SU-DHL-6 (cell line): ENCODE results near the gene CFAP91.

Experiments
- H2AFZ ChIP-seq: fragments of 200-600 bp; sonication (generic); 2 replicates; pipeline ENCODE4 v1.6.1; 2014; ENCODE audit warnings: low read depth, mild to moderate bottlenecking, moderate library complexity, mixed read lengths, antibody characterized with exemption, low read length; ENCODE audit not compliant: severe bottlenecking
- H3F3A ChIP-seq: fragments of 200-600 bp; shearing (Covaris generic); 2 replicates; pipeline ENCODE4 v1.6.0; 2016; ENCODE audit warnings: antibody characterized with exemption, mild to moderate bottlenecking; ENCODE audit not compliant: insufficient read depth
- H3K27ac ChIP-seq: fragments of 200-600 bp; sonication (generic); 2 replicates; pipeline ENCODE4 v1.5.1; 2016; ENCODE audit warnings: low read depth, mild to moderate bottlenecking, low read length, moderate library complexity, mixed read lengths
- H3K27me3 ChIP-seq: fragments of 200-600 bp; sonication (generic), shearing (Covaris generic); 2 replicates; pipeline ENCODE4 v1.6.0; 2014; ENCODE audit warnings: mild to moderate bottlenecking, low read length
- H3K36me3 ChIP-seq: fragments of 200-600 bp; sonication (generic); 2 replicates; pipeline ENCODE4 v1.6.1; 2014; ENCODE audit warnings: mild to moderate bottlenecking, low read length, mixed read lengths
- H3K4me2 ChIP-seq: fragments of 300-600, 200-600 bp; shearing (Covaris generic), sonication (generic); 2 replicates; pipeline ENCODE4 v1.6.0; 2014; ENCODE audit warnings: low read length, low read depth, mild to moderate bottlenecking; ENCODE audit not compliant: poor library complexity, severe bottlenecking
- H3K4me3 ChIP-seq: fragments of 200-600 bp; sonication (generic); 2 replicates; pipeline ENCODE4 v1.5.1; 2014; ENCODE audit warnings: antibody characterized with exemption, low read length, mild to moderate bottlenecking, mixed read lengths; ENCODE audit not compliant: insufficient read depth, poor library complexity, severe bottlenecking
- H3K79me2 ChIP-seq: fragments of 200-600 bp; sonication (generic); 2 replicates; pipeline ENCODE4 v1.6.1; 2014; ENCODE audit warnings: mild to moderate bottlenecking, low read length, moderate library complexity; ENCODE audit not compliant: insufficient read depth
- H3K9ac ChIP-seq: fragments of 200-600 bp; sonication (generic); 2 replicates; pipeline ENCODE4 v1.7.0; 2014; ENCODE audit warnings: mild to moderate bottlenecking, low read length
- H3K9me2 ChIP-seq: fragments of 200-600 bp; sonication (generic); replicated peaks from 2 replicates; pipeline ENCODE4 v1.6.1; 2014; ENCODE audit warnings: low read length; ENCODE audit not compliant: insufficient read depth
- H3K9me3 ChIP-seq: fragments of 200-600 bp; sonication (generic); 2 replicates; pipeline ENCODE4 v1.6.1; 2014; ENCODE audit warnings: low read length, mixed read lengths; ENCODE audit not compliant: insufficient read depth
- H4K20me1 ChIP-seq: fragments of 200-600 bp; sonication (generic); 2 replicates; pipeline ENCODE4 v1.6.1; 2014; ENCODE audit warnings: low read depth, mild to moderate bottlenecking, antibody characterized with exemption, low read length, moderate library complexity, mixed read lengths
- CTCF ChIP-seq: fragments of 200-600 bp; sonication (generic); IDR thresholded peaks from one replicate; pipeline ENCODE4 v1.5.1; 2017; ENCODE audit warnings: antibody characterized with exemption, mild to moderate bottlenecking, low read length, moderate library complexity; ENCODE audit not compliant: insufficient read depth, poor library complexity, severe bottlenecking
- EZH2phosphoT487 ChIP-seq: fragments of 200-600 bp; sonication (generic), shearing (Covaris generic); conservative IDR thresholded peaks from 2 replicates; pipeline ENCODE4 v1.6.1; 2018; ENCODE audit warnings: mild to moderate bottlenecking, antibody characterized with exemption, low read length, moderate library complexity, mixed read lengths

CFAP91 gene

GRCh38 chr3:119679874-119680273, 22.9 kb upstream of the CFAP91 start:
- Histone ChIP-seq H3K79me2 (peaks cover 19% of the 10 kb centered on the region), H3K4me2 (no peak overlapping the region), H3K4me3 (no peak overlapping the region), H3F3A (peaks cover 10% of the 10 kb centered on the region), H4K20me1 (no peaks in the 10 kb centered on the region), H3K27me3 (no peaks in the 10 kb centered on the region), H3K27ac (no peak overlapping the region), H3K9me2 (no peaks in the 10 kb centered on the region), H2AFZ (no peak overlapping the region), H3K36me3 (peaks cover 8% of the 10 kb centered on the region; the same call in 1 of the 2 replicates), H3K9ac (no peak overlapping the region), H3K9me3 (no peaks in the 10 kb centered on the region)
- no peak for TF ChIP-seq CTCF

GRCh38 chr3:119681279-119681678, 21.5 kb upstream of the CFAP91 start:
- Histone ChIP-seq H3K9ac (no peak overlapping the region), H3K27me3 (no peaks in the 10 kb centered on the region), H3K4me2 (no peak overlapping the region), H4K20me1 (no peaks in the 10 kb centered on the region), H3F3A (peaks cover 10% of the 10 kb centered on the region), H3K27ac (no peak overlapping the region), H3K79me2 (peaks cover 5% of the 10 kb centered on the region), H3K9me2 (no peaks in the 10 kb centered on the region), H3K36me3 (no peaks in the 10 kb centered on the region), H3K4me3 (no peak overlapping the region), H3K9me3 (no peaks in the 10 kb centered on the region), H2AFZ (peak overlapping the region; percentile 44)
- TF ChIP-seq EZH2phosphoT487 (no peak), CTCF (peak; percentile 36)

- no peak overlapping the region for H3K27ac ChIP-seq
- H3K9ac ChIP-seq = no peak overlapping the region
- no peaks in the 10 kb centered on the region for H3K36me3 ChIP-seq
- no peak overlapping the region for H3K4me2 ChIP-seq
- TF ChIP-seq EZH2phosphoT487 = no peak
- TF ChIP-seq CTCF = no peak
- no peaks in the 10 kb centered on the region for H3K9me2 ChIP-seq
- peaks cover 10% of the 10 kb centered on the region for H3F3A ChIP-seq
- no peaks in the 10 kb centered on the region for H3K9me3 ChIP-seq
- H3K79me2 ChIP-seq = no peaks in the 10 kb centered on the region
- H2AFZ ChIP-seq = no peak overlapping the region
- H4K20me1 ChIP-seq = no peaks in the 10 kb centered on the region
- H3K27me3 ChIP-seq = no peaks in the 10 kb centered on the region
- H3K4me3 ChIP-seq = no peak overlapping the region
Observed at GRCh38 chr3:119683421-119683820, 19.4 kb upstream of the CFAP91 start.
